GM19193 (cell line): Measurements from ENCODE around the gene TMEM30A.

Experiments used
- POLR2A ChIP-seq: IDR thresholded peaks from 4 replicates; pipeline ENCODE4 v1.6.1; 2011; ENCODE audit not compliant: insufficient read depth, insufficient read length; ENCODE audit errors: extremely low read depth

TMEM30A gene

GRCh38 chr6:75278474-75279077, 6.0 kb downstream of the TMEM30A start:
- TF ChIP-seq POLR2A: no peak

DNA sequence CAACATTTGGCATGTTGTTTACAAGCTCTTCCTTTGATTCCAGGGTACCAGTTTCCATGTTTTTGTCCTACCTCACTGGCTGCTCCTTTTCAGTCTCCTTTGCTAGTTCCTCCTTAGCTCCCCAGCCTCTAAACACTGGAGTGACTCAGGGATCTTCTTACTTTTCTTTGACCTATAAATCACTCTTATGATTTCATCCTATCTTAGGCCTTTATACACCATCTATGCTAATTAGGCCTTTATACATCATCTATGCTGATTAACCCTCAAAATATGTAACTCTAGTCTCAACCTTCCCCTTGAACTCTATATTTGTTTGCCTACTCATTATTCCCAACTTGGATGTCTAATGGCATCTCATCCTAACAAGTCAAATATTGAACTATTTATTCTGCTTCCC, 9.5 kb downstream of the TMEM30A start:
- no peak for TF ChIP-seq POLR2A

DNA sequence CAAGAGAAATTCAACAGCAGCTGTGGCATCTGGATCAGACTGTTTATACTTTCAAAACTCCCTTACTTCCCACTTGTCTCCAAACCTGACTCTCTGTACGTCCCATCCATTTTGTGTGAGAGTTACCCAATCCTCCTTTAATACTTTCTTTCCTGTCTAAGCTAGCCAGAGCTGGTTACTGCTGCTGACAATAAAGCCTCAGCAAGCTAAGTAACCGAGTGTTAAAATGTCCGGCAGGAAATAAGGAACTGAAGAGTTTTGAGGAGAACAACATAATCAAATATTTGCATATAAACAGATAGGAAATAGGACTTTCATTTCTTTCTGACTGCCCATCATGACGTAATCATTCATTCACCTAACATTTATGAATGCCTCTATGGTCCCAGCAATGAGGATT, 11.6 kb downstream of the TMEM30A start:
- no peak for TF ChIP-seq POLR2A

GRCh38 chr6:75272145-75272840, 12.3 kb downstream of the TMEM30A start:
- TF ChIP-seq POLR2A: no peak

- no peak for TF ChIP-seq POLR2A
Measured at GRCh38 chr6:75268988-75269354, 15.6 kb downstream of the TMEM30A start.

- no peak for TF ChIP-seq POLR2A
Measured at GRCh38 chr6:75268121-75268987, 16.2 kb downstream of the TMEM30A start.

- TF ChIP-seq POLR2A: no peak
Measured at GRCh38 chr6:75267461-75267860, 17.1 kb downstream of the TMEM30A start.

GRCh38 chr6:75266716-75267291, 17.8 kb downstream of the TMEM30A start:
- no peak for TF ChIP-seq POLR2A

GRCh38 chr6:75263401-75263750, 21.2 kb downstream of the TMEM30A start:
- TF ChIP-seq POLR2A: no peak

DNA sequence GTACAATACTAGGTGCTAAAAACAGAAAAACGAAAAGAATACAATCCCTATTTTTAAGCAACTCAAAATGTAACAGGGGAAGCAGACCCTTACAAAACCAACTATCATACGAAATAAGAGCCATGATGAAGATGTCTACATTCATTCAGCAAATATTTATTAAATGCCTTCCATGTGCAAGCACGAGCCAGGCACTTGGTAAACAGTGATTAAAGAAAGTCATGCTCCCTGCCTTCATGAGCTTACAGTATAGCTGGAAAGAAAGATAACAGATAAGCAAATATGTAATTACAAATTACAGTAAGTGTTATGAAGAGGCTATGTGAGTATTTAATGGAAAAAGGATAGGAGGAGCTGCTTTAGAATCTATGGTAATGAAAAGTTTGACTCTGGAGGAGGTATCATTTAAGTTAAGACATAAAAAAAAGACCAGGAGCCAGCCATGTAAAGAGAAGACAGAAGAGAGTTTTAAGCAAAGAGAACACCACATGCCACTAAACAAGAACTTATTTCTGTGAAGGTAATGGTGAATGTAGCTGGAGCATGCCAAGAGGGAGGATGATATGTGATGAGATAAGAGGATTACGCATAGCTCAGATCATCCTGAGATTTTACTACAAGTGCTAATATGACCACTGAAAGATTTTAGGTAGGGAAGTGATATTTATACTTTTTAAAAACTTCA, 21.7 kb downstream of the TMEM30A start:
- no peak for TF ChIP-seq POLR2A

- no peak for TF ChIP-seq POLR2A
Measured at GRCh38 chr6:75261299-75261698, 23.3 kb downstream of the TMEM30A start.

DNA sequence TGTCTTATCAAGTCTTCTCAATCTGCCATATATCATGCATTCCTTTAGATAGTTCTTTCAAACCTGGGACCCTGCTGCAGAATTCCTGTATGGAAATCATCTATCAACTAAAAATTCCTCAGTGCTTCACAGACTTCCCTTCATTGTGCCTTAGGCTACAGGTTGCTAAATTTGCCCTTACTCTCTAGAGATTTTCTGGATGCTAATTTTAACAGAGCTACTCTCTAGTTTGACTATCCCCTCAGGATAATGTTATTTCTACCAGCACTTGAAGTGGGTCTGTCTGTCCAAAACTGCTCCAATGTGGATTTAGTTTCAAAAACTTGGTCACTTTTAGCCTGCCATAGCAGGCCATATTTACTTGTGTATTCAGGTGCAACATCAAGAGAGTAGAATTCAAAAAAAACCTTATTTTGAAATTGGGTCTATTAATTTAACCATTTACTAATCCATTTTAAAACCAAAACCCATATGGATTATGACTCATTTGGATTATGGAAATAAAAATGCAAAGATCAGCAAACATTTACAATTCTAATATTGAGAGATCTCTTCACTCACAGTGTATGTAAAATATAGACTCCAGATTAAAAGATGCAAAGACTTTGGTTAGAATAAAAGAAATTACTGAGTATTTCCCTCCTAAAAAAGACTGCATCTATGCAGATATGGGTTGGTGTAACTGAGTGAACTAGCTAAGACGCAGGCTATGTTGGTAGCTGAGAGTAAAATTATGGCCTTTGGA, 27.1 kb downstream of the TMEM30A start:
- no peak for TF ChIP-seq POLR2A

- no peak for TF ChIP-seq POLR2A
Measured at GRCh38 chr6:75250552-75250951, 34.0 kb downstream of the TMEM30A start.

DNA sequence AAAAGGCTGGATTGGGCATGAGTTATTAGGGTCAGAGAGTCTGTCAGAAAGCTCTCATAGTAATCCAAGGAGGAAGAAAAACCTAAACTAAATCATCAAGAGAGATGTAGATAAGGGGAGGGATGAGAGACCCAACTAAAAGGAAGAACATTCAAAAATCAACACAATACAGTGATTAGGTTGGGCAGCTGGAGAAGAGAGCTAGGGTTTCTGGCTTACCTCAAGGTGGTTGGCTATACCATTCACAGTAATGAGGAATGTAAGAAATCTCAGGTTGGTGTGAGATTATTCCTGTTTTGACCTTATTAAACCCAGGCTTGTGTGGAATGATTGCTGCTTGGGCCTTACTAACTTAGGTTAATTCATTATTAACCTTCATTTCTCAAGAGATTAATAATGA, 34.8 kb downstream of the TMEM30A start:
- no peak for TF ChIP-seq POLR2A
